OCI-M2 (cell line): ENCODE measurements around the gene HBG1.

ENCODE experiments used
- DNase-seq: peaks from one replicate; lab custom pipeline; 2025; ENCODE audit not compliant: unreplicated experiment; lab: John Stamatoyannopoulos, UW

HBG1 gene

DNA sequence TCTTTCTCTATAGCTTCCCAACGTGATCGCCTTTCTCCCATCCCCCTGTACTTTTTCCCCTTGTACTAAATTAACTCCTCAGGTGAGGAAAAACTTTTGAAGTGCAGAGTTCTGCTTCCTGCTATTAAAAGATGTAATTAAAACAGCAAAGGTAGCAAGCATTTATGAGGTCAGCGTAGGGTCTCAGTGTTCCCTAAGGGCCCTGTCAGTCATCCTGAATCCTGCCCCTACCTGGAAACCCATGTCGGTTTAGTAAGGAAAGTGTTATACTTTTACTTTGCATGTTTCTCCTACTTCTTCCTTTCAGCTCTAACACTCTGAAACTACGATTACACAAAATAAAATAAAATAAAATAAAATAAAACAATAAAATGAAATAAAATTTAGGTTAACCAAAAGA is 21.5 kb downstream of the HBG1 start:
- no peak for DNase-seq

DNA sequence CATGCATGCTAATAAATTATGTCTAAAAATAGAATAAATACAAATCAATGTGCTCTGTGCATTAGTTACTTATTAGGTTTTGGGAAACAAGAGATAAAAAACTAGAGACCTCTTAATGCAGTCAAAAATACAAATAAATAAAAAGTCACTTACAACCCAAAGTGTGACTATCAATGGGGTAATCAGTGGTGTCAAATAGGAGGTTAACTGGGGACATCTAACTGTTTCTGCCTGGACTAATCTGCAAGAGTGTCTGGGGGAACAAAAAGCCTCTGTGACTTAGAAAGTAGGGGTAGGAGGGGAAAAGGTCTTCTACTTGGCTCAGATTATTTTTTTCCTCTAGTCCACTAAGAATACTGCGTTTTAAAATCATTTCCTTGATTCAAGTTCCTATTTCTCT is 22.0 kb downstream of the HBG1 start:
- no peak for DNase-seq

- DNase-seq: no peak
These were observed 22.8 kb downstream of the HBG1 start, which contains the start of gene HBB for GRCh38 chr11:5226732-5227310. TSS of gene HBB (minus strand) at chr11:5227071. CDS start at chr11:5227021, 50 bp downstream.

DNA sequence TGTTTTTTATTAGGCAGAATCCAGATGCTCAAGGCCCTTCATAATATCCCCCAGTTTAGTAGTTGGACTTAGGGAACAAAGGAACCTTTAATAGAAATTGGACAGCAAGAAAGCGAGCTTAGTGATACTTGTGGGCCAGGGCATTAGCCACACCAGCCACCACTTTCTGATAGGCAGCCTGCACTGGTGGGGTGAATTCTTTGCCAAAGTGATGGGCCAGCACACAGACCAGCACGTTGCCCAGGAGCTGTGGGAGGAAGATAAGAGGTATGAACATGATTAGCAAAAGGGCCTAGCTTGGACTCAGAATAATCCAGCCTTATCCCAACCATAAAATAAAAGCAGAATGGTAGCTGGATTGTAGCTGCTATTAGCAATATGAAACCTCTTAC is 24.2 kb downstream of the HBG1 start:
- DNase-seq: no peak

- no peak for DNase-seq
These were observed 24.8 kb downstream of the HBG1 start for GRCh38 chr11:5224538-5225479.

- no peak for DNase-seq
These were observed 26.0 kb downstream of the HBG1 start for GRCh38 chr11:5223686-5224085.

GRCh38 chr11:5223146-5223545 is 26.5 kb downstream of the HBG1 start:
- DNase-seq: no peak

- DNase-seq: no peak
These were observed 39.2 kb downstream of the HBG1 start for GRCh38 chr11:5210376-5210885.

DNA sequence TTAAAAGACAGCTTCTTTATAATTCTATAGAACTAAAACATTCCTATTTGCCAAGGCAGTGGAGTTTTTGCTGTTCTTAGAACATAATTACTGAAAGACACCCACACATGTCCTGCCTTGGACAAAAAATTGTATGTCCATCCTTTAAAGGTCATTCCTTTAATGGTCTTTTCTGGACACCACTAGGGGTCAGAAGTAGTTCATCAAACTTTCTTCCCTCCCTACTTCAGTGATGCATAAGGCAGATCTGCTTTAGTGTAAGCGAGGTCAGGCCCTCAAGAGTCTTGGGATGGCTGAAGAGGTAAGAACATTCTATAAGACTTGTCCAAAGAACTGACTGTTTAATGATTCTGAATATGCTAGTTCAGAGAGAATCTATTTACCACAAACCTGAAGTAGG is 44.9 kb downstream of the HBG1 start:
- DNase-seq: peak; percentile 70

DNA sequence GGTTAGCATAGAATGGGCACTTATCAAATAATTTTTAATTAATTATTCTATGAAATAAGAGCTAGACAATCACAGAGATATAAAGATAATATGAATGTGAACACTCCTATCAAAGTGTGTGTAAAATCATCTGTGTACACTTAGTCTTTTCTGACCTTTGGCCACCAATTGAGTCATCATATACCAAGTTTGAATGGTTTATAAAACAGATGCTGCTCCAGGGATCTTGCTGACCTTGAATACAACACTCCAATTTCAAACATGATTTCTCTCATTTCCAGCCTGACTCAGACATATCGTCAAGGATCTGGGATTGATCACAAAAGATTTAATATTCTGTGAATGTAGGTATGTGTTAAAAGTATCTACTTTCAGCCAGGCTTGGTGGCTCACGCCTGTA is 46.3 kb downstream of the HBG1 start:
- DNase-seq: no peak

DNA sequence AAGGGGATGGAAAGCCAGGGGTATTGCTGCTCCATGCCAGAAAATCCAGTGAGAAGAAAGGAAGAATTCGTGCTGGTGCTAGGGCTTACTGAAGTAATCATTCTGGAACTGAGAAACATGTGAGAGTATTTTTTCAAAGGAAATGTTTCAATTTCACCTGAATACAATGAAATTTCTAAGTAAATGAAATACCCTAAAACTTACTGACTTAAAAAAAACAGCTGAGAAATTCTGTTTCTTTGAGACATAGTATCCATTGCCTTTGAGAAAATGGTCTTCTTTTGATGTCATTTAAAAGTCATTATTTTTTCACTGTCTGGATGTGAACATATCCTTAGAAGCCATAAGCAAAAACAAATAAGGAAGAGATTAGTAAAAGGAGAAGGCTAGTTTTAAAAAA is 49.1 kb downstream of the HBG1 start, which contains the start of gene OR51V1:
Gene OR51V1, minus strand, starts transcription at position 101 of the 400 bp plus-strand sequence. Its CDS starts 0 bp downstream, at position 101.
- no peak for DNase-seq

GRCh38 chr11:5198285-5198684 is 51.4 kb downstream of the HBG1 start:
- no peak for DNase-seq
